ENCODE results near the gene GRM7.

- TF ChIP-seq, protein P1, sequence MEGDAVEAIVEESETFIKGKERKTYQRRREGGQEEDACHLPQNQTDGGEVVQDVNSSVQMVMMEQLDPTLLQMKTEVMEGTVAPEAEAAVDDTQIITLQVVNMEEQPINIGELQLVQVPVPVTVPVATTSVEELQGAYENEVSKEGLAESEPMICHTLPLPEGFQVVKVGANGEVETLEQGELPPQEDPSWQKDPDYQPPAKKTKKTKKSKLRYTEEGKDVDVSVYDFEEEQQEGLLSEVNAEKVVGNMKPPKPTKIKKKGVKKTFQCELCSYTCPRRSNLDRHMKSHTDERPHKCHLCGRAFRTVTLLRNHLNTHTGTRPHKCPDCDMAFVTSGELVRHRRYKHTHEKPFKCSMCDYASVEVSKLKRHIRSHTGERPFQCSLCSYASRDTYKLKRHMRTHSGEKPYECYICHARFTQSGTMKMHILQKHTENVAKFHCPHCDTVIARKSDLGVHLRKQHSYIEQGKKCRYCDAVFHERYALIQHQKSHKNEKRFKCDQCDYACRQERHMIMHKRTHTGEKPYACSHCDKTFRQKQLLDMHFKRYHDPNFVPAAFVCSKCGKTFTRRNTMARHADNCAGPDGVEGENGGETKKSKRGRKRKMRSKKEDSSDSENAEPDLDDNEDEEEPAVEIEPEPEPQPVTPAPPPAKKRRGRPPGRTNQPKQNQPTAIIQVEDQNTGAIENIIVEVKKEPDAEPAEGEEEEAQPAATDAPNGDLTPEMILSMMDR (IDR thresholded peaks at IDR 0.05 in 4 of 5, conservative IDR thresholded peaks at IDR 0.05 in 1 of 5) = no peak
- TF ChIP-seq POLR2A (IDR thresholded peaks at IDR 0.05) = no peak
Observed at GRCh38 chr3:7086417-7086816, 225.5 kb downstream of the GRM7 start.

Data from gastrocnemius medialis (tissue), 4 donors.